Activated B cell treated with CpG ODN at 0.5 μM for 24 hours (primary cell): ENCODE data around the gene KLLN. TPM values are rescaled to one million over a fixed set of nuclear protein-coding genes. Genes with fewer than 3 reads are reported as not detected.

Experiments used
- ATAC-seq: fragments of 200-7000 bp; cut with Tn5 transposase; one replicate; pipeline ENCODE4 v1.10.0; 2021; ENCODE audit warnings: low read depth, mild to moderate bottlenecking, moderate library complexity
- CTCF ChIA-PET: fragments of 350-600 bp; sonication (Branson Sonifier 250); formaldehyde crosslinking; loops from one replicate; lab custom pipeline; 2021; ENCODE audit warnings: antibody characterized with exemption; lab: Charles Lee
- POLR2A ChIA-PET: fragments of 350-600 bp; sonication (Branson Sonifier 250); formaldehyde crosslinking; loops from one replicate; lab custom pipeline; 2021; ENCODE audit warnings: antibody characterized with exemption; lab: Charles Lee
- DNase-seq: peaks from one replicate; pipeline ENCODE4 v3.0.0; 2022
- H3K27ac Mint-ChIP-seq: one replicate; pipeline ENCODE4 v1.8.0; 2020; ENCODE audit warnings: mixed read lengths
- H3K27me3 Mint-ChIP-seq: one replicate; pipeline ENCODE4 v1.8.0; 2021; ENCODE audit warnings: mixed read lengths
- H3K36me3 Mint-ChIP-seq: one replicate; pipeline ENCODE4 v1.8.0; 2021; ENCODE audit warnings: low read depth, mixed read lengths
- H3K4me1 Mint-ChIP-seq: one replicate; pipeline ENCODE4 v1.8.0; 2021; ENCODE audit warnings: mixed read lengths
- H3K4me3 Mint-ChIP-seq: one replicate; pipeline ENCODE4 v1.8.0; 2020; ENCODE audit warnings: mild to moderate bottlenecking, mixed read lengths
- H3K9me3 Mint-ChIP-seq: one replicate; pipeline ENCODE4 v1.8.0; 2020; ENCODE audit warnings: mixed read lengths
- CTCF ChIP-seq: fragments of 200-600 bp; IDR thresholded peaks from one replicate; pipeline ENCODE4 v1.8.0; 2022; ENCODE audit warnings: antibody characterized with exemption, mild to moderate bottlenecking
- intact Hi-C: fragments of 100-400 bp; cut with micrococcal nuclease; formaldehyde crosslinking; loops from one replicate; pipeline ENCODE4 v1.15.1; 2024
- total RNA-seq: library from RNA; stranded (reverse); gene quantifications from 2 replicates; pipeline ENCODE4 v1.2.3, GENCODE V29; 2022

Gene KLLN
- total RNA-seq, 1 donor from 2014 or later = 2.6 TPM

- Mint-ChIP-seq H3K27ac (no peak overlapping the region), H3K4me1 (peaks cover 2% of the 10 kb centered on the region), H3K4me3 (no peak overlapping the region), H3K9me3 (no peaks in the 10 kb centered on the region), H3K27me3 (no peaks in the 10 kb centered on the region), H3K36me3 (no peaks in the 10 kb centered on the region)
- intact Hi-C loops = no loop called here
- POLR2A ChIA-PET = interaction anchor here (1.2 kb wide), 1 partner anchor 16 kb away, joined by 4 read pairs; no protein-coding TSS in a partner anchor
- CTCF ChIA-PET = interaction anchor here (0.6 to 1.4 kb wide), 4 partner anchors 196 to 963 kb away, joined by 3 to 4 read pairs (median 4); no protein-coding TSS in a partner anchor
- no peak for DNase-seq
- TF ChIP-seq CTCF = no peak
- ATAC-seq = no peak
Observed at GRCh38 chr10:87846023-87846422, 17.3 kb downstream of the KLLN start.

GRCh38 chr10:87845624-87845998 is 17.7 kb downstream of the KLLN start:
- intact Hi-C loops = no loop called here
- CTCF ChIA-PET = interaction anchor here (1.0 to 1.4 kb wide), 2 partner anchors 707 to 964 kb away, joined by 3 to 4 read pairs; no protein-coding TSS in a partner anchor
- DNase-seq (no peak), ATAC-seq (no peak)
- H3K9me3 Mint-ChIP-seq = no peaks in the 10 kb centered on the region
- POLR2A ChIA-PET = interaction anchor here (1.2 kb wide), 1 partner anchor 17 kb away, joined by 4 read pairs; no protein-coding TSS in a partner anchor
- no peak for TF ChIP-seq CTCF
- no peaks in the 10 kb centered on the region for H3K36me3 Mint-ChIP-seq
- no peak overlapping the region for H3K4me3 Mint-ChIP-seq
- no peak overlapping the region for H3K27ac Mint-ChIP-seq
- no peaks in the 10 kb centered on the region for H3K4me1 Mint-ChIP-seq
- H3K27me3 Mint-ChIP-seq = no peaks in the 10 kb centered on the region

- no peaks in the 10 kb centered on the region for H3K9me3 Mint-ChIP-seq
- H3K27ac Mint-ChIP-seq = no peak overlapping the region
- POLR2A ChIA-PET = interaction anchor here (1.2 kb wide), 1 partner anchor 17 kb away, joined by 4 read pairs; no protein-coding TSS in a partner anchor
- H3K4me3 Mint-ChIP-seq = no peak overlapping the region
- H3K4me1 Mint-ChIP-seq = no peaks in the 10 kb centered on the region
- CTCF ChIA-PET = interaction anchor here (1.0 to 1.4 kb wide), 2 partner anchors 708 to 964 kb away, joined by 3 to 4 read pairs; no protein-coding TSS in a partner anchor
- H3K36me3 Mint-ChIP-seq = no peaks in the 10 kb centered on the region
- intact Hi-C loops = no loop called here
- DNase-seq (no peak), ATAC-seq (no peak)
- TF ChIP-seq CTCF = no peak
- no peaks in the 10 kb centered on the region for H3K27me3 Mint-ChIP-seq
Observed at GRCh38 chr10:87844837-87845623, 18.3 kb downstream of the KLLN start.

- H3K4me1 Mint-ChIP-seq = no peaks in the 10 kb centered on the region
- POLR2A ChIA-PET = no interaction called here
- CTCF ChIA-PET = no interaction called here
Observed at GRCh38 chr10:87843714-87844113, 19.6 kb downstream of the KLLN start.

More at GRCh38 chr10:87843714-87844113, 19.6 kb downstream of the KLLN start:
- no peak for DNase-seq
- TF ChIP-seq CTCF = no peak
- ATAC-seq = no peak
- no peaks in the 10 kb centered on the region for H3K36me3 Mint-ChIP-seq
- no peaks in the 10 kb centered on the region for H3K27me3 Mint-ChIP-seq
- H3K9me3 Mint-ChIP-seq = no peaks in the 10 kb centered on the region
- intact Hi-C loops = no loop called here
- H3K27ac Mint-ChIP-seq = no peak overlapping the region
- H3K4me3 Mint-ChIP-seq = no peak overlapping the region
